ENCODE results near the gene CHD5. TPM values are rescaled to one million over a fixed set of nuclear protein-coding genes. Genes with fewer than 3 reads are reported as not detected.

The CHD5 gene
- total RNA-seq, 1 experiment from 2014 or later: 62.9 TPM

- H3K27ac ChIP-seq (ENCODE audit: low read length): no peak overlapping the region
- DNase-seq (ENCODE audit: low read depth, low spot score): no peak
- H3K9me3 ChIP-seq (ENCODE audit: control insufficient read depth, insufficient read depth, low read depth, low read length): peaks cover under 1% of the 10 kb centered on the region
- H3K4me3 ChIP-seq (ENCODE audit: low read depth in 2 of 2, low read length in 2 of 2): no peak overlapping the region
- intact Hi-C loops (cut with micrococcal nuclease; ENCODE audit: unreplicated experiment) (no loop called here), in situ Hi-C loops (cut with HindIII; ENCODE audit: low pct_unique_long_range_greater_than_20kb, low sequenced_read_pairs) (no loop called here)
- BruUV-seq (replicated peaks): no TSS peak
- no peaks in the 10 kb centered on the region for H3K36me3 ChIP-seq (ENCODE audit: control insufficient read depth, insufficient read depth, low read length)
- no peak for ATAC-seq
- no peaks in the 10 kb centered on the region for H3K27me3 ChIP-seq (ENCODE audit: control insufficient read depth, insufficient read depth, low read length)
- TF ChIP-seq POLR2AphosphoS5 (IDR thresholded peaks at IDR 0.05; ENCODE audit: low read depth, low read length) (no peak), SIN3A (IDR thresholded peaks at IDR 0.05; ENCODE audit: borderline replicate concordance, insufficient read depth, low read depth, low read length) (no peak), TCF7L2 (IDR thresholded peaks at IDR 0.05; ENCODE audit: low read depth, low read length) (no peak)
- TF ChIP-seq, protein P1, sequence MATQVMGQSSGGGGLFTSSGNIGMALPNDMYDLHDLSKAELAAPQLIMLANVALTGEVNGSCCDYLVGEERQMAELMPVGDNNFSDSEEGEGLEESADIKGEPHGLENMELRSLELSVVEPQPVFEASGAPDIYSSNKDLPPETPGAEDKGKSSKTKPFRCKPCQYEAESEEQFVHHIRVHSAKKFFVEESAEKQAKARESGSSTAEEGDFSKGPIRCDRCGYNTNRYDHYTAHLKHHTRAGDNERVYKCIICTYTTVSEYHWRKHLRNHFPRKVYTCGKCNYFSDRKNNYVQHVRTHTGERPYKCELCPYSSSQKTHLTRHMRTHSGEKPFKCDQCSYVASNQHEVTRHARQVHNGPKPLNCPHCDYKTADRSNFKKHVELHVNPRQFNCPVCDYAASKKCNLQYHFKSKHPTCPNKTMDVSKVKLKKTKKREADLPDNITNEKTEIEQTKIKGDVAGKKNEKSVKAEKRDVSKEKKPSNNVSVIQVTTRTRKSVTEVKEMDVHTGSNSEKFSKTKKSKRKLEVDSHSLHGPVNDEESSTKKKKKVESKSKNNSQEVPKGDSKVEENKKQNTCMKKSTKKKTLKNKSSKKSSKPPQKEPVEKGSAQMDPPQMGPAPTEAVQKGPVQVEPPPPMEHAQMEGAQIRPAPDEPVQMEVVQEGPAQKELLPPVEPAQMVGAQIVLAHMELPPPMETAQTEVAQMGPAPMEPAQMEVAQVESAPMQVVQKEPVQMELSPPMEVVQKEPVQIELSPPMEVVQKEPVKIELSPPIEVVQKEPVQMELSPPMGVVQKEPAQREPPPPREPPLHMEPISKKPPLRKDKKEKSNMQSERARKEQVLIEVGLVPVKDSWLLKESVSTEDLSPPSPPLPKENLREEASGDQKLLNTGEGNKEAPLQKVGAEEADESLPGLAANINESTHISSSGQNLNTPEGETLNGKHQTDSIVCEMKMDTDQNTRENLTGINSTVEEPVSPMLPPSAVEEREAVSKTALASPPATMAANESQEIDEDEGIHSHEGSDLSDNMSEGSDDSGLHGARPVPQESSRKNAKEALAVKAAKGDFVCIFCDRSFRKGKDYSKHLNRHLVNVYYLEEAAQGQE (IDR thresholded peaks at IDR 0.05; ENCODE audit: insufficient read depth in 1 of 2, low read depth in 2 of 2, low read length in 1 of 2): no peak
- TF ChIP-seq, protein P2, sequence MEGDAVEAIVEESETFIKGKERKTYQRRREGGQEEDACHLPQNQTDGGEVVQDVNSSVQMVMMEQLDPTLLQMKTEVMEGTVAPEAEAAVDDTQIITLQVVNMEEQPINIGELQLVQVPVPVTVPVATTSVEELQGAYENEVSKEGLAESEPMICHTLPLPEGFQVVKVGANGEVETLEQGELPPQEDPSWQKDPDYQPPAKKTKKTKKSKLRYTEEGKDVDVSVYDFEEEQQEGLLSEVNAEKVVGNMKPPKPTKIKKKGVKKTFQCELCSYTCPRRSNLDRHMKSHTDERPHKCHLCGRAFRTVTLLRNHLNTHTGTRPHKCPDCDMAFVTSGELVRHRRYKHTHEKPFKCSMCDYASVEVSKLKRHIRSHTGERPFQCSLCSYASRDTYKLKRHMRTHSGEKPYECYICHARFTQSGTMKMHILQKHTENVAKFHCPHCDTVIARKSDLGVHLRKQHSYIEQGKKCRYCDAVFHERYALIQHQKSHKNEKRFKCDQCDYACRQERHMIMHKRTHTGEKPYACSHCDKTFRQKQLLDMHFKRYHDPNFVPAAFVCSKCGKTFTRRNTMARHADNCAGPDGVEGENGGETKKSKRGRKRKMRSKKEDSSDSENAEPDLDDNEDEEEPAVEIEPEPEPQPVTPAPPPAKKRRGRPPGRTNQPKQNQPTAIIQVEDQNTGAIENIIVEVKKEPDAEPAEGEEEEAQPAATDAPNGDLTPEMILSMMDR (IDR thresholded peaks at IDR 0.05): no peak
- peaks cover 5% of the 10 kb centered on the region; the same call in 1 of the 2 replicates for H3K4me1 ChIP-seq (ENCODE audit: control insufficient read depth, insufficient read depth, low read length)
- CTCF ChIA-PET: no interaction called here
- POLR2A ChIA-PET: no interaction called here
Observed at GRCh38 chr1:6111571-6111970, 68.5 kb downstream of the CHD5 start.

- in situ Hi-C loops (cut with HindIII; ENCODE audit: low pct_unique_long_range_greater_than_20kb, low sequenced_read_pairs): no loop called here
- Histone ChIP-seq H3K4me1 (ENCODE audit: control insufficient read depth, insufficient read depth, low read length) (peaks cover 5% of the 10 kb centered on the region; the same call in 1 of the 2 replicates), H3K36me3 (ENCODE audit: control insufficient read depth, insufficient read depth, low read length) (no peaks in the 10 kb centered on the region), H3K27ac (ENCODE audit: low read length) (no peak overlapping the region), H3K9me3 (ENCODE audit: control insufficient read depth, insufficient read depth, low read depth, low read length) (no peaks in the 10 kb centered on the region), H3K27me3 (ENCODE audit: control insufficient read depth, insufficient read depth, low read length) (no peaks in the 10 kb centered on the region), H3K4me3 (ENCODE audit: low read depth in 2 of 2, low read length in 2 of 2) (no peak overlapping the region)
- intact Hi-C loops (cut with micrococcal nuclease; ENCODE audit: unreplicated experiment): no loop called here
- CTCF ChIA-PET: no interaction called here
- POLR2A ChIA-PET: no interaction called here
- TF ChIP-seq, protein P2 (IDR thresholded peaks at IDR 0.05): no peak
- TF ChIP-seq, protein P1 (IDR thresholded peaks at IDR 0.05; ENCODE audit: insufficient read depth in 1 of 2, low read depth in 2 of 2, low read length in 1 of 2): no peak
- TF ChIP-seq SIN3A (IDR thresholded peaks at IDR 0.05; ENCODE audit: borderline replicate concordance, insufficient read depth, low read depth, low read length) (no peak), TCF7L2 (IDR thresholded peaks at IDR 0.05; ENCODE audit: low read depth, low read length) (no peak), POLR2AphosphoS5 (IDR thresholded peaks at IDR 0.05; ENCODE audit: low read depth, low read length) (no peak)
- BruUV-seq (replicated peaks): no TSS peak
- ATAC-seq: no peak
- DNase-seq (ENCODE audit: low read depth, low spot score): no peak
Observed at GRCh38 chr1:6110326-6110725, 69.8 kb downstream of the CHD5 start.
